ENCODE measurements around the gene CCDC201.

DNA sequence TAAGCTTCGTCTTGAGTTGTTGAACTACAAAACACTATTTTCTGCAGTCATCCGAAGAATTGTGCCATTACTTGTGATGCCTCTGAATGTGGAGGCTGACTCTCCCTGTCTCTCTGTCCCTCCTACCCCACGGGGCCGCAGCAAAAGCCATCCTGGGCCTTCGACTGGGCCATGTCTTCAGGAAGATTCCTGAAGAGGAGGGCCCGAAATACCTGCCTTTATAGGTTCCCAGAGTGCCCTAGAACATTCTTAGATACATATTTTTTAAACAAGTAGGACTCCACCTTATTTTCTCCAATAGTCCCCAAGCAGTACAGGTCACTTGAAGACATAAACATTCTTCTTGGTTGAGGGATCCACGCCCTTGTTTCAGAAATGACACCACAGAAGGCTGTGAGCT lies 40.1 kb upstream of the CCDC201 start:
- TF ChIP-seq, protein P1, sequence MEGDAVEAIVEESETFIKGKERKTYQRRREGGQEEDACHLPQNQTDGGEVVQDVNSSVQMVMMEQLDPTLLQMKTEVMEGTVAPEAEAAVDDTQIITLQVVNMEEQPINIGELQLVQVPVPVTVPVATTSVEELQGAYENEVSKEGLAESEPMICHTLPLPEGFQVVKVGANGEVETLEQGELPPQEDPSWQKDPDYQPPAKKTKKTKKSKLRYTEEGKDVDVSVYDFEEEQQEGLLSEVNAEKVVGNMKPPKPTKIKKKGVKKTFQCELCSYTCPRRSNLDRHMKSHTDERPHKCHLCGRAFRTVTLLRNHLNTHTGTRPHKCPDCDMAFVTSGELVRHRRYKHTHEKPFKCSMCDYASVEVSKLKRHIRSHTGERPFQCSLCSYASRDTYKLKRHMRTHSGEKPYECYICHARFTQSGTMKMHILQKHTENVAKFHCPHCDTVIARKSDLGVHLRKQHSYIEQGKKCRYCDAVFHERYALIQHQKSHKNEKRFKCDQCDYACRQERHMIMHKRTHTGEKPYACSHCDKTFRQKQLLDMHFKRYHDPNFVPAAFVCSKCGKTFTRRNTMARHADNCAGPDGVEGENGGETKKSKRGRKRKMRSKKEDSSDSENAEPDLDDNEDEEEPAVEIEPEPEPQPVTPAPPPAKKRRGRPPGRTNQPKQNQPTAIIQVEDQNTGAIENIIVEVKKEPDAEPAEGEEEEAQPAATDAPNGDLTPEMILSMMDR (IDR thresholded peaks at IDR 0.05; ENCODE audit: low read depth, low read length): no peak
- no peak for TF ChIP-seq POLR2A (IDR thresholded peaks at IDR 0.05; ENCODE audit: extremely low read depth, insufficient read length)
- TF ChIP-seq, protein P2, sequence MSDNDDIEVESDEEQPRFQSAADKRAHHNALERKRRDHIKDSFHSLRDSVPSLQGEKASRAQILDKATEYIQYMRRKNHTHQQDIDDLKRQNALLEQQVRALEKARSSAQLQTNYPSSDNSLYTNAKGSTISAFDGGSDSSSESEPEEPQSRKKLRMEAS (IDR thresholded peaks at IDR 0.05; ENCODE audit: low read depth, low read length): no peak
